HG03342 (cell line): ENCODE results near the gene ZNF266.

Experiments
- ATAC-seq: cut with Tn5 transposase; IDR thresholded peaks from one replicate; pipeline ENCODE4 v1.9.1; 2021; ENCODE audit warnings: mild to moderate bottlenecking, moderate library complexity; ENCODE audit not compliant: unreplicated experiment

The ZNF266 gene

DNA sequence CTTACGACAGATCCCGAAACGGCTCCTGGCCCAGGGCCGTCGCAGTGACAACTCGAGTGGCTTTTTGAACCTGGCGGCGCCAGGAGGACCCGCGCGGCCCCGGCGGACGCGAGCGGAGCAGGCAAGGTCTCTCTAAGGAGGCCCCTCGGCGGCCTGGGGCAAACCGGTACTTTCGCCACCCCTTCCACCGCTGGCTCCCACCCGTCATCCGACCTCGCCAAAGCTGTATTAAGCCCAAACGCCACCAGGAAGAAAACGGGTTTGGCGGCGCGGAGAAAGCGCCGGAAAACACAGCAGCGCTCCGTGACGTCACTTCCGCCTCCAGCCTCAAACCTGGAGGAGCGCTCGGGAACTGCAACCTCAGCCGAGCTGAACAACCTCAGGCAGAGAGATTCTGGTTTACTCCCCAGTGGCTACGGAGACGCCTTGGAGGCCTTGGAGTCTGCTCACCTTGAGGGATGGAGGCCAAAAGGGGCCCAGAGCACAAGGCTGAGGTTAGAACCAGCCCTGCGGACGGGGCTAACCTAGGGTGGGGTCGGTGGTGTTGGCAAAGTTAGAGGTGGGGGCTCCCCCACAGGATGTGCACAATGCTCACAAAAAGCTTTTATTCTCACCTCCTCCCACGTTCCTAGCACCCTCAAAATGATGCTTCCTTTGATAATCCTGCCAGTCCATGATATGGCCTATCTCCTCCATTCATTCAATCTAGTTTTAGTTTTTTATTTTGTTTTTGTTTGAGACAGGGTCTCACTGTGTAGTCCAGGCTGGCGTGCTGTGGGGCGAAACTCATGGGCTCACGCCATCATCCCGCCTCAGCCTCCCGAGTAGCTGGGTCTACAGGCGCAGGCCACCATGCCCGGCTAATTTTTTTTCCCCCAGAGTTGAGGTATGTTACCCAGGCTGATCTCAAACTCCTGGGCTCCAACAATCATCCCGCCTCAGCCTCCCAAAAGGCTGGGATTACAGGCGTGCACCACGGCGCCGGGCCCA is at the start of gene ZNF266:
ZNF266 (minus strand) TSS at position 295 of the 990 bp plus-strand sequence. CDS start 15,484 bp downstream, outside the sequence.
- ATAC-seq: peak; percentile 95

DNA sequence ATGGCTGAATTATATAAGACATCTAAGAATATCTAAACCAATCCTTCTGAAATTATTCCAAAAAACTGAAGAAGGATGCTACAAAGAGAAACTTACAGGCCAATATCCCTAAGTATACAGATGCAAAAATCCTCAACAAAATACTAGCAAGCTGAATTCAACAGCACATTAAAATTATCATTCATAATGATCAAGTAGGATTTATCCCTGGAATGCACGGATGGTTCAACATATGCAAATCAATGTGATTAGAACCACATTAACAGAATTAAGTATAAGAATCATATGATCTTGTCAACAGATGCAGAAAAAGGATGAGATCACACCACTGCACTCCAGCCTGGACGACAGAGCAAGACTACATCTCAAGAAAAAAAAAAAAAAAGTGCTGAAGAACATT is 49.8 kb upstream of the ZNF266 start:
- no peak for ATAC-seq

DNA sequence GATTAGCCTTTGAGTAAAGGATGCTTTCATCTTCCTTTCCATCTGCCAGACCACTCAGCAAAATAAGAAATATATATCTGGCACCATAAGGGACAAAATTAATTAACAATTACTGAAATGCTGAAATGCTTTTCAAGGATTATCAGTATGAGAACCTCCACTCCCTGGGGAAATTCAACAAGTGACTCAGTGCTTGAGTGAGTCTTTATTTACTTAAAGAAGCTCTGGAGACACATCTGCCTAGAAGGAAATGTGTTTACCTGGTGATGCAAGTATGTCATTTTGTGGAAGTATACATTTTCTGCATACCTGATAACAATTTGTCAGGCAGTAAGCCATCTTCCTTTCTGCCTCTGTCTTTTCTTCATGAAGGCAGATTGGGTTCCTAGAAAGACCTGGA is 39.6 kb upstream of the ZNF266 start:
- no peak for ATAC-seq

DNA sequence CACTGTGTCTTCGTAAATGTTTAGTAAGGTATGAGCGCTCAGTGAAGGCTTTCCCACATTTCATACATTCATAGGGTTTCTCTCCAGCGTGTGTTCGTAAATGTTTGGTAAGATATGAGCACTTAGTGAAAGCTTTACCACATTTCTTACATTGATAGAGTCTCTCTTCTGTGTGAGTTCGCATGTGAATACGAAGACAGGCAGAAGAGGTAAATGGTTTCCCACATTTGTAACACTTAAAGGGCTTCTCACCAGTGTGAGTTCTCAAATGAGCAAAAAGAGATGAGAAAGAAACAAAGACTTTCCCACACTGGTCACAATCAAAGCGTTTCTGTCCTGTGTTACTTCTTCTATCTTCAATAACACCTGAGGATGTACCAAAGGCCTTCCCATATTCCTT is 31.8 kb upstream of the ZNF266 start:
- ATAC-seq: no peak

DNA sequence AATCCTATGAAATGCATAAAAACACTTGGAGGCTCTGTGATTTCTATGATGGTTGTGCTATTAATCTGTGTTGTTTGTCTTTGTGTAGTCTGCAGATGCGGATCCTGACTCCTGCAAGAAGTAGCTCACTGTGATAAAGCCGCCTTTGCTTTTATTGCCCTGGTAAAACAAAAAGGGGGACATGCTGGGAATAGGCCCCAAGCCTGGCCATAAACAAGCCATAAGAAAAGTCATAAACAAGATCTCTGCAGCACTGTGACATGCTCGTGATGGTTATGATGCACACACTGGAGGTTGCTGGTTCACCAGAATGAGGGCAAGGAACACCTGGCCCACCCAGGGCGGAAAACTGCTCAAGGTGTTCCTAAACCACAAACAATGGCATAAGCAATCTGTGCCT is 26.6 kb upstream of the ZNF266 start:
- ATAC-seq: no peak

DNA sequence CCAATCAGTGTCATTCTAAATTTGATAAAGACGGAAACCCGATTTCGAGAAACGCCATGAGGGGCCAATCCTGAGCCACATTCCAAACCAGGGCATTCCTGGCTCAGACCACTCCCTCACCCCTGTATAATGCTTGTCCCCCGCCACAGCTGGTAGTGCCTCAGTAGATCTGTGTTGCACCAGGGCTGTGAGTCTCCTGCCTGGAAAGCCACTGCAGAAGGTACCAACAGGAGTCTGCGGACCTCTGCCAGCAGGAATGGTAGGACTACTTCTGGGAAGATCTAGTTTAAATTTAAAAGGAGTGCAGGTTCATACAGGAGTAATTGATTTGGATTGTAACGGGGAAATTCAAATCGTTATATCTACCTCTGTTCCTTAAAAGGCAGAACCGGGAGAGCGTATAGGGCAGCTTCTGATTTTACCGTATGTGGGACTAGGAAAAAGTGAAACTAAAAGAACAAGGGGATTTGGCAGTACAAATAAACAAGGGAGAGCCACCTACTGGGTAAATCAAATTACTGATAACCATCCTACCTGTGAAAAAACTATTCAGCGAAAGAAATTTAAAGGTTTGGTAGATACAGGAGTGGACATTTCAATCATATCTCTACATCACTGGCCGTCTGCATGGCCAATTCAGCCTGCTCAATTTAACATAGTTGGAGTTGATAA is 20.8 kb upstream of the ZNF266 start:
- ATAC-seq: no peak

DNA sequence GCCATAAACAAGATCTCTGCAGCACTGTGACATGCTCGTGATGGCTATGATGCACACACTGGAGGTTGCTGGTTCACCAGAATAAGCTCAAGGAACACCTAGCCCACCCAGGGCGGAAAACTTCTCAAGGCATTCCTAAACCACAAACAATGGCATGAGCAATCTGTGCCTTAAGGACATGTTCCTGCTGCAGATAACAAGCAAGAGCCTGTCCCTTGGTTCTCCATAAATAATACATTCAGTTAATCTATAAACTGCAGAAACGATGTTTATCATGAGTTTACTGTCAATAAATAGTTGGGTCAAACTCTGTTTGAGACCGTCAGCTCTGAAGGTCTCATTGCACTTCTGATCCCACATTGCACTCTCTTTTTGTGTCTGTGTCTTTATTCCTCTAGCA is 18.6 kb upstream of the ZNF266 start:
- ATAC-seq: no peak

DNA sequence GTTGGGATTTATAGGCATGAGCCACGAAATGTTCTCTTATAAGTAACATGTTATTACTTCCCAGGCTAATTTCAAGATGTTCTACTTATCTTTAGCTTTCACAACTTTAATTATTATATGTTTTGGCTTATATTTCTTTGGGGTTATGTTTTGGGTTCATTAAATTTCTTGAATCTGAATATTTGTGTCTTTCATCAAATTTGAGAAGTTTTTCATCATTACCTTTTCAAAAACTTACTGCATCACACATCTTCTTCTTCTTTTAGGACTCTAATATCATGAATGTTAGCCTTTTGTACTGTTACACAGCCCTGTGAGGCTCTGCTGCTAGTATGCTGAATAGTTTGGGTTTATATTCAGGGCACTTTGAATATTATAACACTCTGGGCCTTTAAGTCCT is 9.7 kb upstream of the ZNF266 start:
- no peak for ATAC-seq

DNA sequence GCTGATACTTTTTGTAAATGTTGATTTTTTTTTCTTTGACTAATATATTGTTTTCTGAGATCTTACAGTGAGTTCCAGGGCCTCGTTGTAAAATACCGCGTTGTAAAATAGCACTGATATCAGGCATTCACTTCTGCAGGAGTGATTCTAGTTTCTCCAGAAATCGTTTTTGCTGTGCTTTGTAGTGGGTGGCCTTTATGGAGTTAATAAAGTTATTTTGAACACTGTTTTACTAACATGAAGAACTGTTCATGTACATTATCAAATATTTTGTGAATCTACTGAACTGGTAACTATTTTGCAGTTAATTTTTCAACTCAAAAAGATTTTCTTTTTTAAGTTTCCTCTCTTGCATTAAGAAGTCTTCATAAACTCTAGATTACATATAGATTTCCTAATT is 985 bp upstream of the ZNF266 start:
- ATAC-seq: no peak

DNA sequence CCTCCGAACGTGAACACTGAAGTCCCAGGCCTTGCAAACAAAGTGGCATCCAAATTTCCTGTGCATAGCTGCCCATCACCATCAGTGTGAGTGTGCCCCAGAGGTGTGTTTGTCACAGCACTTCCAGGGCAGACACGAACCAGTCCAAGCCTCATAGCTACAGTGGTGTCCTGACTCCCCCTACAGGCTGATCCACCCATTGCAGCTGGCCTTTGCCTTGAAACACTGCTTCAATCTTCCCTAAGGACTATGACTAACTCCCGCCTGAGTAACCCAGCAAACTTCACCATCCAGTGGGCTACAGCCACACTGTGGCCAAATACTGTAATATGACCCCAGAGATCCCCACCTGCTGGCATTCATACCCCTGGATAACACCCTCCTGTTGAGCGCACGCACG is 3.9 kb downstream of the ZNF266 start:
- no peak for ATAC-seq

DNA sequence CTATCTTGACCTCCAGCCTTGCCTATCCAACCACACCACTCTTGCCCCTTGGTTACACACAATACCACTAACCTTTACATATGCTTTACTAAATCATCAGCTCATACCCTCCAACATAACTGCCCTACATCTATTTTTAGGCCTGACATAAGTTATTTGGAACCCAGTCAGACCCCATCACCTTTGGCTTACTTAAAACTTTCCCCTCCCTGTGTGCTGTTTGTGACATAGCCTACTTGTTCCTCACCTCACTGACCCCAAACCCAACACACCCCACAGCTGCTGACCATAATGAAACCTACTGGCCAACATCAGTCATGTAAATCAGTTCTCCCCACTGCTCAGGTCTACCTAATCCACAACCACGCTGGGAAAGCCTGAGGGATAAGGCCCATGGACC is 4.9 kb downstream of the ZNF266 start:
- no peak for ATAC-seq

DNA sequence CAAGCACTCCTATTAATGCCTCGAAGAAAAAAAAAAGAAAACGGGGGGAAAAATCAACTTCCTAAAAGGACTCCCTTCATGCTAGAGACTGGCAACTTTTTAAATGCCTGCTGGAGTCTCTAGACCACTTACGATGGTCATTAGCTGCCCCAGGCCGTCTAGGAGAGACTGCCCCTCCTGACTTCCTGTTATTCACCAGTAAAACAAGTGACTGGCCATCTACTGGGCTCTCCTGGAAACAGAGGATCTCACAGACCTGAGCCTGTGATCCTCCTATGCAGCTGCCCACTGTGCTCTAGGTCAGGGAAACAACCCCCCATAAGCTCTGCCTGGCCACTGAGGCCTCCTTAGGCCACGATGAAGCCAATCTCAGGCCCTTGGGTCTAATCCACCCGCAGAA is 7.4 kb downstream of the ZNF266 start:
- ATAC-seq: no peak

DNA sequence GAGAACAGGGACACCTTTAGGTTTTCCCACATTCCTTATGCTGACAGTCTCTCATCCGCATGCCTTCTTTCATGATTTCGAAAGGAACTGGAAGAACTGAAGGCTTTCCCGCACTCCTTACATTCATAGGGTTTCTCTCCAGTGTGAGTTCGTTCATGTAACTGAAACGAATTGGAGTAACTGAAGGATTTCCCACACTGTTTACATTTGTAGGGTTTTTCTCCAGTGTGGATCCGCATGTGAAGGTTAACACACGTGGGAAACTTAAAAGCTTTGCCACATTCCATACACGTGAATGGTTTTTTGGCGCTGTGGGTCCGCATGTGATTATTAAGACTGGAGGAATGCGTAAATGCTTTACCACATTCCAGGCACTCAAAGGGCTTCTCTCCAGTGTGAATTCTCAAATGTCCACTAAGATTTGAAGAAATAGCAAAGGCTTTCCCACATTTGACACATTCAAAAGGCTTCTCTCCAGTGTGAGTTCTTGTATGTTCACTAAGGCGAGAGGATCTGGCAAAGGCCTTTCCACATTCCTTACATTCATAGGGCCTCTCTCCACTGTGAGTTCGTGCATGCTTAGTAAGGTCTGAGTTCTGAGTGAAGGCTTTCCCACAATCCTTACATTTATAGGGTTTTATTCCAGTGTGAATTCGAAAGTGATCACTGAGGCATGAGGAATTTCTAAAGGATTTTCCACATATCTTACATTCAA is 22.0 kb downstream of the ZNF266 start:
- no peak for ATAC-seq

DNA sequence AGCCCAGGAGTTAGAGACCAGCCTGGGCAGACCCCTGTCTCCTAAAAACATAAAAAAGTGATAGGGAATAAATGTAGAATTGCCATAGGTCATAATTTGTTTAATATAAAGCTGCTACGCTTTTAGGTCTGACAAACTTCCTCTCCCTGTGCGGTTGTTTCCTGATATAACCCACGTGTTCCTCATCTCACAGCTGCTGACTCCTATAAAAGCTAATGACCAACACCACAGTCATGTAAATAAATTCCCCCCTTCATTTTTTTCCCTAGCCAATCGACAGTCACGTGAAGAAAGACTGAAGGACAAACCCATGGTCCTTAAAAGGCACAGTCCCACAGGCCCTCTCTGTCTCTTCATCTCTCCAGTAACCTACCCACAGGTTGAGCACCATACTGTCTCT is 27.5 kb downstream of the ZNF266 start:
- ATAC-seq: no peak

DNA sequence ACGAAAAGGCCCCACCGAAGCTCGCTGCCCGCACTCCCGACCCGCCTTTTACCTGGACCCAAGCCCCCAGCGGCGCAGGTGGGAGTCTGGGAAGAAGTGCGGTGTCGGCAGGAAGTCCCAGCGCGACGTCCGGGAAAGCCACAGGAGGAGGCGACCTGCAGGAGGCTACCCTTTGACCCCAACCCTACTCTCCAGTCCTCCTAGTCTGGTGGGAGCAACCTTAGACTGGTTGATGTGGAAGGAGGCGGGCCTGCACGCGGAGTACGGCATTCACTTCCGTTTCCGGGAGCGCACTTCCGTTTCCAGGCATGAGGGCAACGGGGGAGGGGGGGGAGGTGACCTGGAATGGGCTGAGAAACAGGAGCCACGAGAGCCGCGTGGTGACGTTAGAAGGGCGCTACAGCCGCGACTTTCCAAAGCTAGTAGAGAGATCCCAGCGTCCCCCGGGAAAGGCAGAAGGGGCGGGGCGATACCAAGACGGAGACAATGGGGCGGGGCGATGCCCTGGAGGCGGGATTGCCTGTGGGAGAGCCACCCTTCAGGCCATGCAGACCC is 28.5 kb downstream of the ZNF266 start:
- ATAC-seq: no peak

DNA sequence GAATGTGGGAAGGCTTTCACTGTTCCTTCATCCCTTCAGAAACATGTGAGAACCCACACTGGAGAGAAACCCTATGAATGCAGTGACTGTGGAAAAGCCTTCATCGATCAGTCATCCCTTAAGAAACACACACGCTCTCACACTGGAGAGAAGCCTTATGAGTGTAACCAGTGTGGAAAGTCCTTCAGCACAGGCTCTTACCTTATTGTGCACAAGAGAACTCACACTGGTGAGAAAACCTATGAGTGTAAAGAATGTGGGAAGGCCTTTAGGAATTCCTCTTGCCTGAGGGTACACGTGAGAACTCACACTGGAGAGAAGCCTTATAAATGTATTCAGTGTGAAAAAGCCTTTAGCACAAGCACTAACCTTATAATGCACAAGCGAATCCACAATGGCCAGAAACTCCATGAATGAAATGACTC is 54.0 kb downstream of the ZNF266 start:
- ATAC-seq: no peak

DNA sequence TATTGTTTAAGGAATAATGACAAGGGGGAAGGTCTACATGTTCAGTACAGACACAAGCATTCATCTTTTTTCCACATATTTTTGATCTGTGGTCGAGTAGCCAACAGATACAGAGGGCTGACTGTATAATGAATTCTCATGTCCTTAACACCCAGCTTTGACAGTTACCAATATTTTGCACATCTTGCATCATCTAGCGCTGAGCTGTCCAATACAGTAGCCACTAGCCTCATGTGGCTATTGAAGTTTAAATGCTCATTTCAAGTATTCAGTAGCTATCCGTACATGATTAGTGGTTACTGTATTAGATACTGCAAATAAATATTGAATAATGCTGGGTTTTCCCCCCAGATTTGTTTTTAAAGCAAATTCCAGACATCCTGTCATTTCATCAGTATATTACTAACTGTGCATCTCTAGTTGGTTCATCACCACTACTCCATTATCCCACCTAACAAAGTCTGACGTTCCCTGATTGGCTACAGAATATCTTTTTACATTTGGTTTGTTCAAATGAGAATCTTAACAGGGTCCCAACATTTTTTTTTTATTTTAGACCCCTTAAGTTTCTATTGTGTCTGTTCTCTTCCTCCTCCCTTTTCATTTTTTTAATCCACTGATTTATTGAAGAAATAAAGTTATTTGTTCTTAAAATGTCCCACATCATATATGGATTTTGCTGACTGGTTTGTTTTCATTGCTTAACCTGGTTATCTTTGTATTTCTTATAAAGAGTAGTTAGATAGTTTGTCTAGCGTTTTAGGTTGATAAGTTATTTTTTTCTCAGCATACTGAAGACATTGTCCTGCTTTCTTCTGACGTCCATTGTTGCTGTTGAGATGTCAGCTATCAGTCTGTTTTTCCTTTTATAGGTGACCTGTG is 64.4 kb downstream of the ZNF266 start:
- no peak for ATAC-seq

DNA sequence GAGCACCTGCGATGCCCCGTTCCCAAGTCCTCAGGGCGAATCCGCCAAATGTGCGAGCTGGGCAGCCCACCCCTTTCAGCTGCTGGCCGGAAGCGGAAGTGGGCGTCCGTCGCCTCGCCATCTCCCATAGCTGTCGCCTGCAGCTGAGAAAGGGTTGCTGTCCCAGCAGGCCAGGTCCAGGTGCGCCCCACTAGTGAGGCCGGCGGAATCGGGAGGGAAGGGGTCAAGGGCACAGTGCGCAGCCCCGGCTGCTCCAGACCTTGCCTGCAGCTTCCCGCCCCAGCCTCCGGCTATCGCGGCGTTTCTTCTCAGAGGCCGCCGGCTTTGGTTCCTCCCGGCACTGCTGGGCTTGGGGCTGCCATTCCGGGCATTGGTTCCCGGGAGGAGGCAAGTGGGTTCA is 72.5 kb downstream of the ZNF266 start, which contains the start of gene ZNF177:
ZNF177 (plus strand) TSS at position 109 of the 400 bp plus-strand sequence. CDS start 15,299 bp downstream, outside the sequence.
- ATAC-seq: no peak
